CD14-positive monocyte (primary cell): ENCODE data around the gene IFI27. TPM values are rescaled to one million over a fixed set of nuclear protein-coding genes. Genes with fewer than 3 reads are reported as not detected.

Experiments
- DNase-seq, 3 donors: peaks; one replicate each; pipeline ENCODE4 v3.0.0-alpha.2; 2011 to 2022
- H2AFZ ChIP-seq: 2 replicates; pipeline ENCODE4 v1.6.0; 2012; ENCODE audit warnings: mild to moderate bottlenecking, low read depth, low read length, inconsistent platforms; ENCODE audit not compliant: insufficient read depth, poor library complexity, severe bottlenecking
- H3K27ac ChIP-seq, 2 donors: 1 replicate in 1 of 2; 2 replicates in 1 of 2; pipeline ENCODE4 v1.5.1; 2012 to 2013; ENCODE audit warnings: low read length in 2 of 2, control low read depth in 1 of 2, inconsistent platforms in 1 of 2, low read depth in 1 of 2, mild to moderate bottlenecking in 1 of 2
- H3K27me3 ChIP-seq, 2 donors: one replicate each; pipeline versions ENCODE4 v1.6.0 to v1.6.1; 2011 to 2013; ENCODE audit warnings: low read length in 2 of 2; ENCODE audit not compliant: control insufficient read depth in 2 of 2, insufficient read depth in 2 of 2
- H3K36me3 ChIP-seq, 2 donors: replicated peaks in 1 of 2; 1 replicate in 1 of 2; 2 replicates in 1 of 2; pipeline versions ENCODE4 v1.5.1 to v1.6.1; 2012 to 2013; ENCODE audit warnings: low read length in 2 of 2, control low read depth in 1 of 2, inconsistent platforms in 1 of 2, mild to moderate bottlenecking in 1 of 2; ENCODE audit not compliant: insufficient read depth in 2 of 2, control insufficient read depth in 1 of 2
- H3K4me1 ChIP-seq, 2 donors: 1 replicate in 1 of 2; 2 replicates in 1 of 2; pipeline versions ENCODE4 v1.5.1 to v1.6.1; 2012 to 2013; ENCODE audit warnings: low read length in 2 of 2, control low read depth in 1 of 2, inconsistent platforms in 1 of 2, mild to moderate bottlenecking in 1 of 2, moderate library complexity in 1 of 2; ENCODE audit not compliant: insufficient read depth in 2 of 2, control insufficient read depth in 1 of 2
- H3K4me2 ChIP-seq: replicated peaks from 2 replicates; pipeline ENCODE3; 2012; ENCODE audit warnings: low read length, moderate library complexity, mild to moderate bottlenecking; ENCODE audit not compliant: poor library complexity, severe bottlenecking; ENCODE audit errors: extremely low read depth
- H3K4me3 ChIP-seq, 3 experiments: fragments of 200-600 bp in 1 of 3; sonication (generic) in 1 of 3; replicated peaks in 1 of 3; 1 replicate in 2 of 3; 2 replicates in 1 of 3; pipeline ENCODE4 v1.5.1; 2011 to 2013; ENCODE audit warnings: low read length in 3 of 3, mild to moderate bottlenecking in 3 of 3, control low read depth in 2 of 3, low read depth in 2 of 3, inconsistent platforms in 1 of 3, moderate library complexity in 1 of 3
- H3K79me2 ChIP-seq: 2 replicates; pipeline ENCODE4 v1.6.0; 2012; ENCODE audit warnings: mild to moderate bottlenecking, control low read depth, inconsistent platforms, low read length, moderate library complexity; ENCODE audit not compliant: insufficient read depth
- H3K9ac ChIP-seq: 2 replicates; pipeline ENCODE4 v1.6.0; 2017; ENCODE audit warnings: low read length, mild to moderate bottlenecking; ENCODE audit not compliant: insufficient read depth, poor library complexity, severe bottlenecking
- H3K9me3 ChIP-seq, 2 donors: replicated peaks in 1 of 2; 1 replicate in 1 of 2; 2 replicates in 1 of 2; pipeline versions ENCODE4 v1.5.1 to v1.6.1; 2012 to 2013; ENCODE audit warnings: low read length in 2 of 2, control low read depth in 1 of 2; ENCODE audit not compliant: control insufficient read depth in 1 of 2, insufficient read depth in 1 of 2
- H4K20me1 ChIP-seq: 2 replicates; pipeline ENCODE4 v1.6.0; 2012; ENCODE audit warnings: mild to moderate bottlenecking, low read length, control low read depth, moderate library complexity; ENCODE audit not compliant: insufficient read depth
- H3K27ac Mint-ChIP-seq, 7 donors: one replicate each; pipeline ENCODE4 v1.8.0; 2020; ENCODE audit warnings: mild to moderate bottlenecking in 7 of 7, mixed read lengths in 7 of 7, moderate library complexity in 6 of 7, inconsistent platforms in 2 of 7
- H3K27me3 Mint-ChIP-seq, 3 donors: one replicate each; pipeline ENCODE4 v1.8.0; 2021 to 2022; ENCODE audit warnings: low read depth in 3 of 3, mild to moderate bottlenecking in 3 of 3, mixed read lengths in 3 of 3, moderate library complexity in 3 of 3, inconsistent platforms in 1 of 3
- H3K36me3 Mint-ChIP-seq, 2 donors: one replicate each; pipeline ENCODE4 v1.8.0; 2020; ENCODE audit warnings: mixed read lengths in 2 of 2, inconsistent platforms in 1 of 2, mild to moderate bottlenecking in 1 of 2
- H3K4me1 Mint-ChIP-seq: one replicate; pipeline ENCODE4 v1.8.0; 2020; ENCODE audit warnings: mild to moderate bottlenecking, mixed read lengths
- H3K4me3 Mint-ChIP-seq, 2 donors: one replicate each; pipeline ENCODE4 v1.8.0; 2020; ENCODE audit warnings: mild to moderate bottlenecking in 2 of 2, mixed read lengths in 2 of 2, moderate library complexity in 1 of 2
- H3K9me3 Mint-ChIP-seq, 7 donors: one replicate each; pipeline ENCODE4 v1.8.0; 2020 to 2022; ENCODE audit warnings: mixed read lengths in 7 of 7, mild to moderate bottlenecking in 6 of 7, moderate library complexity in 6 of 7, inconsistent platforms in 2 of 7
- WGBS: methylation state at CpG from one replicate; pipeline ENCODE4 v1.1.5; 2013; ENCODE audit warnings: missing lambda C conversion rate; ENCODE audit not compliant: insufficient coverage; 5-methylcytosine and 5-hydroxymethylcytosine counted together
- intact Hi-C, 2 donors: fragments of 100-400 bp; cut with micrococcal nuclease; formaldehyde crosslinking; loops; one replicate each; pipeline versions ENCODE4 v1.15.0 to v1.15.1; 2023
- polyA plus RNA-seq, 3 donors: library from polyadenylated mRNA; depleted of rRNA in 1 of 3; unstranded in 2 of 3; stranded (reverse) in 1 of 3; fragments of 300-500 nt in 2 of 3; fragments of >200 nt in 1 of 3; fragmentation: Illumina TruSeq in 2 of 3; gene quantifications; 1 replicate in 2 of 3; 2 replicates in 1 of 3; pipeline ENCODE4 v1.2.3, GENCODE V29; 2012 to 2021
- TF ChIP-seq, protein P1 (sequence below): fragments of 200-600 bp; IDR thresholded peaks from one replicate; pipeline ENCODE4 v1.8.0; 2022; ENCODE audit warnings: antibody characterized with exemption, mild to moderate bottlenecking

IFI27 gene
- polyA plus RNA-seq, 3 donors = 3.0 to 3.9 (median 3.3) TPM

GRCh38 chr14:94161058-94161457 lies 50.5 kb downstream of the IFI27 start:
- Mint-ChIP-seq H3K36me3 (no peaks in the 10 kb centered on the region), H3K27me3 (peaks cover 0 to 3% (median 2%) of the 10 kb centered on the region in 3 donors), H3K4me1 (peaks cover 51% of the 10 kb centered on the region), H3K4me3 (no peak overlapping the region), H3K27ac (peak overlapping the region in 3 of 7 donors; percentile 34 to 70 (median 48)), H3K9me3 (peaks cover 0 to 3% (median 0%) of the 10 kb centered on the region in 7 donors)
- Histone ChIP-seq H3K79me2 (no peaks in the 10 kb centered on the region), H3K9me3 (no peaks in the 10 kb centered on the region), H3K4me1 (peaks cover 26 to 30% of the 10 kb centered on the region in 2 donors), H3K9ac (no peak overlapping the region), H3K4me3 (no peak overlapping the region), H2AFZ (peak overlapping the region; percentile 27), H4K20me1 (no peaks in the 10 kb centered on the region), H3K36me3 (no peaks in the 10 kb centered on the region), H3K27ac (peak overlapping the region in 1 of 2 donors; percentile 42), H3K4me2 (no peak overlapping the region), H3K27me3 (no peaks in the 10 kb centered on the region)
- DNase-seq = no peak
- 0% methylated on average over 1 of the region's 2 CpGs for WGBS
- TF ChIP-seq, protein P1, sequence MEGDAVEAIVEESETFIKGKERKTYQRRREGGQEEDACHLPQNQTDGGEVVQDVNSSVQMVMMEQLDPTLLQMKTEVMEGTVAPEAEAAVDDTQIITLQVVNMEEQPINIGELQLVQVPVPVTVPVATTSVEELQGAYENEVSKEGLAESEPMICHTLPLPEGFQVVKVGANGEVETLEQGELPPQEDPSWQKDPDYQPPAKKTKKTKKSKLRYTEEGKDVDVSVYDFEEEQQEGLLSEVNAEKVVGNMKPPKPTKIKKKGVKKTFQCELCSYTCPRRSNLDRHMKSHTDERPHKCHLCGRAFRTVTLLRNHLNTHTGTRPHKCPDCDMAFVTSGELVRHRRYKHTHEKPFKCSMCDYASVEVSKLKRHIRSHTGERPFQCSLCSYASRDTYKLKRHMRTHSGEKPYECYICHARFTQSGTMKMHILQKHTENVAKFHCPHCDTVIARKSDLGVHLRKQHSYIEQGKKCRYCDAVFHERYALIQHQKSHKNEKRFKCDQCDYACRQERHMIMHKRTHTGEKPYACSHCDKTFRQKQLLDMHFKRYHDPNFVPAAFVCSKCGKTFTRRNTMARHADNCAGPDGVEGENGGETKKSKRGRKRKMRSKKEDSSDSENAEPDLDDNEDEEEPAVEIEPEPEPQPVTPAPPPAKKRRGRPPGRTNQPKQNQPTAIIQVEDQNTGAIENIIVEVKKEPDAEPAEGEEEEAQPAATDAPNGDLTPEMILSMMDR = no peak
- intact Hi-C loops = no loop called here

GRCh38 chr14:94161981-94162380 lies 51.4 kb downstream of the IFI27 start:
- no CpG with 5 or more reads among the region's 2 CpGs for WGBS
- Mint-ChIP-seq H3K4me1 (peaks cover 51% of the 10 kb centered on the region), H3K36me3 (no peaks in the 10 kb centered on the region), H3K9me3 (peaks cover 0 to 3% (median 0%) of the 10 kb centered on the region in 7 donors), H3K4me3 (peak overlapping the region in 1 of 2 donors; percentile 42), H3K27ac (no peak overlapping the region), H3K27me3 (peaks cover 0 to 3% (median 2%) of the 10 kb centered on the region in 3 donors)
- Histone ChIP-seq H3K4me3 (no peak overlapping the region), H3K79me2 (no peaks in the 10 kb centered on the region), H2AFZ (no peak overlapping the region), H3K9ac (no peak overlapping the region), H3K4me1 (peaks cover 26 to 30% of the 10 kb centered on the region in 2 donors), H4K20me1 (no peaks in the 10 kb centered on the region), H3K4me2 (peak overlapping the region; percentile 24), H3K36me3 (no peaks in the 10 kb centered on the region), H3K27me3 (no peaks in the 10 kb centered on the region), H3K27ac (no peak overlapping the region), H3K9me3 (no peaks in the 10 kb centered on the region)
- DNase-seq = peak in 1 of 3 donors; percentile 15
- intact Hi-C loops = no loop called here
- TF ChIP-seq, protein P1 = no peak
